CD8-positive, alpha-beta memory T cell (primary cell): Measurements from ENCODE around the gene OBSCN. TPM values are rescaled to one million over a fixed set of nuclear protein-coding genes. Genes with fewer than 3 reads are reported as not detected.

Experiments used
- CTCF ChIA-PET: fragments of 350-600 bp; sonication (Branson Sonifier 250); formaldehyde crosslinking; loops from one replicate; lab custom pipeline; 2021; ENCODE audit warnings: antibody characterized with exemption; lab: Charles Lee
- POLR2A ChIA-PET: fragments of 350-600 bp; sonication (Branson Sonifier 250); formaldehyde crosslinking; loops from one replicate; lab custom pipeline; 2021; ENCODE audit warnings: antibody characterized with exemption; lab: Charles Lee
- DNase-seq, 5 donors: peaks; one replicate each; pipeline versions ENCODE4 v3.0.0 to v3.0.0-alpha.2; 2020 to 2022; ENCODE audit warnings: mixed read lengths in 1 of 5
- H3K27ac ChIP-seq: one replicate; pipeline ENCODE4 v1.7.0; 2013; ENCODE audit warnings: low read depth, mild to moderate bottlenecking, low read length, moderate library complexity
- H3K27me3 ChIP-seq: 2 replicates; pipeline ENCODE4 v1.7.0; 2013; ENCODE audit warnings: low read length, mild to moderate bottlenecking; ENCODE audit not compliant: insufficient read depth, poor library complexity, severe bottlenecking
- H3K36me3 ChIP-seq: 2 replicates; pipeline ENCODE4 v1.7.0; 2013; ENCODE audit warnings: mild to moderate bottlenecking, low read length, moderate library complexity; ENCODE audit not compliant: insufficient read depth
- H3K4me1 ChIP-seq: 2 replicates; pipeline ENCODE4 v1.7.0; 2013; ENCODE audit warnings: mild to moderate bottlenecking, low read length, moderate library complexity; ENCODE audit not compliant: insufficient read depth
- H3K4me3 ChIP-seq: 2 replicates; pipeline ENCODE4 v1.7.0; 2013; ENCODE audit warnings: mild to moderate bottlenecking, low read length
- H3K9me3 ChIP-seq: 2 replicates; pipeline ENCODE4 v1.7.0; 2013; ENCODE audit warnings: mild to moderate bottlenecking, low read length
- H3K27ac Mint-ChIP-seq, 8 donors: one replicate each; pipeline ENCODE4 v1.8.0; 2020 to 2021; ENCODE audit warnings: mixed read lengths in 8 of 8, mild to moderate bottlenecking in 6 of 8, inconsistent platforms in 3 of 8, moderate library complexity in 3 of 8
- H3K27me3 Mint-ChIP-seq, 2 donors: one replicate each; pipeline ENCODE4 v1.8.0; 2020 to 2021; ENCODE audit warnings: mixed read lengths in 2 of 2, mild to moderate bottlenecking in 1 of 2, moderate library complexity in 1 of 2
- H3K36me3 Mint-ChIP-seq, 3 donors: one replicate each; pipeline ENCODE4 v1.8.0; 2020 to 2021; ENCODE audit warnings: mixed read lengths in 3 of 3, inconsistent platforms in 1 of 3, mild to moderate bottlenecking in 1 of 3
- H3K4me1 Mint-ChIP-seq, 3 donors: one replicate each; pipeline ENCODE4 v1.8.0; 2020 to 2021; ENCODE audit warnings: mixed read lengths in 3 of 3, inconsistent platforms in 1 of 3, mild to moderate bottlenecking in 1 of 3
- H3K4me3 Mint-ChIP-seq, 7 donors: one replicate each; pipeline ENCODE4 v1.8.0; 2020 to 2021; ENCODE audit warnings: mixed read lengths in 7 of 7, mild to moderate bottlenecking in 6 of 7, moderate library complexity in 4 of 7, inconsistent platforms in 2 of 7
- H3K9me3 Mint-ChIP-seq, 5 donors: one replicate each; pipeline ENCODE4 v1.8.0; 2020 to 2022; ENCODE audit warnings: mixed read lengths in 5 of 5, mild to moderate bottlenecking in 3 of 5, moderate library complexity in 2 of 5, inconsistent platforms in 1 of 5
- polyA plus RNA-seq: library from polyadenylated mRNA; unstranded; fragments of 300-500 nt; fragmentation: Illumina TruSeq; gene quantifications from one replicate; pipeline ENCODE4 v1.2.3, GENCODE V29; 2021
- total RNA-seq, 2 experiments: library from RNA; stranded (reverse); gene quantifications; one replicate each; pipeline ENCODE4 v1.2.3, GENCODE V29; 2021

The OBSCN gene
- total and polyA plus RNA-seq, 3 experiments from 2014 or later: 3.0 to 13.6 (median 10.9) TPM

GRCh38 chr1:228354390-228355320 lies 146.8 kb downstream of the OBSCN start:
- no peak overlapping the region for H3K4me3 Mint-ChIP-seq
- H3K9me3 Mint-ChIP-seq: no peaks in the 10 kb centered on the region
- no peaks in the 10 kb centered on the region for H3K27me3 Mint-ChIP-seq
- Histone ChIP-seq H3K4me3 (no peak overlapping the region), H3K36me3 (no peaks in the 10 kb centered on the region), H3K4me1 (no peaks in the 10 kb centered on the region), H3K27ac (no peak overlapping the region), H3K27me3 (no peaks in the 10 kb centered on the region), H3K9me3 (no peaks in the 10 kb centered on the region)
- no peaks in the 10 kb centered on the region for H3K4me1 Mint-ChIP-seq
- CTCF ChIA-PET: no interaction called here
- no peak for DNase-seq
- POLR2A ChIA-PET: no interaction called here
- peaks cover 0 to 9% (median 0%) of the 10 kb centered on the region in 3 donors for H3K36me3 Mint-ChIP-seq
- H3K27ac Mint-ChIP-seq: peak overlapping the region in 1 of 8 donors; percentile 9

GRCh38 chr1:228356897-228357680 lies 149.2 kb downstream of the OBSCN start:
- ChIA-PET POLR2A (no interaction called here), CTCF (no interaction called here)

GRCh38 chr1:228358039-228358763 lies 150.4 kb downstream of the OBSCN start:
- H3K27ac Mint-ChIP-seq: peak overlapping the region in 4 of 8 donors; percentile 4 to 77 (median 32)
- Histone ChIP-seq H3K4me3 (no peak overlapping the region), H3K27ac (no peak overlapping the region), H3K4me1 (no peaks in the 10 kb centered on the region), H3K36me3 (no peaks in the 10 kb centered on the region), H3K27me3 (no peaks in the 10 kb centered on the region), H3K9me3 (no peaks in the 10 kb centered on the region)
- no peaks in the 10 kb centered on the region for H3K27me3 Mint-ChIP-seq
- POLR2A ChIA-PET: no interaction called here
- no peaks in the 10 kb centered on the region for H3K9me3 Mint-ChIP-seq
- H3K36me3 Mint-ChIP-seq: peaks cover 0 to 2% (median 0%) of the 10 kb centered on the region in 3 donors
- H3K4me3 Mint-ChIP-seq: no peak overlapping the region
- no peaks in the 10 kb centered on the region for H3K4me1 Mint-ChIP-seq
- CTCF ChIA-PET: no interaction called here
- no peak for DNase-seq

More at GRCh38 chr1:228356897-228357680, 149.2 kb downstream of the OBSCN start:
- no peak overlapping the region for H3K27ac ChIP-seq
- Mint-ChIP-seq H3K36me3 (peaks cover 0 to 2% (median 0%) of the 10 kb centered on the region in 3 donors), H3K9me3 (no peaks in the 10 kb centered on the region), H3K27ac (peak overlapping the region in 1 of 8 donors; percentile 62), H3K4me1 (no peaks in the 10 kb centered on the region), H3K4me3 (no peak overlapping the region), H3K27me3 (no peaks in the 10 kb centered on the region)
- no peaks in the 10 kb centered on the region for H3K9me3 ChIP-seq
- no peak overlapping the region for H3K4me3 ChIP-seq
- H3K4me1 ChIP-seq: no peaks in the 10 kb centered on the region
- DNase-seq: no peak
- no peaks in the 10 kb centered on the region for H3K36me3 ChIP-seq
- H3K27me3 ChIP-seq: no peaks in the 10 kb centered on the region

GRCh38 chr1:228358764-228359612 lies 151.1 kb downstream of the OBSCN start:
- Histone ChIP-seq H3K4me1 (no peaks in the 10 kb centered on the region), H3K36me3 (no peaks in the 10 kb centered on the region), H3K27me3 (no peaks in the 10 kb centered on the region), H3K27ac (no peak overlapping the region), H3K4me3 (no peak overlapping the region), H3K9me3 (no peaks in the 10 kb centered on the region)
- no peaks in the 10 kb centered on the region for H3K27me3 Mint-ChIP-seq
- no peaks in the 10 kb centered on the region for H3K4me1 Mint-ChIP-seq
- H3K27ac Mint-ChIP-seq: peak overlapping the region in 1 of 8 donors; percentile 33
- peaks cover 0 to 2% (median 0%) of the 10 kb centered on the region in 3 donors for H3K36me3 Mint-ChIP-seq
- H3K9me3 Mint-ChIP-seq: no peaks in the 10 kb centered on the region
- POLR2A ChIA-PET: no interaction called here
- no peak for DNase-seq
- CTCF ChIA-PET: no interaction called here
- no peak overlapping the region for H3K4me3 Mint-ChIP-seq

- H3K4me1 ChIP-seq: no peaks in the 10 kb centered on the region
- no peaks in the 10 kb centered on the region for H3K9me3 ChIP-seq
- H3K27me3 ChIP-seq: no peaks in the 10 kb centered on the region
- no peak overlapping the region for H3K4me3 ChIP-seq
- H3K27ac ChIP-seq: no peak overlapping the region
- ChIA-PET CTCF (no interaction called here), POLR2A (no interaction called here)
- H3K4me1 Mint-ChIP-seq: no peaks in the 10 kb centered on the region
- H3K36me3 Mint-ChIP-seq: peaks cover 0 to under 1% (median 0%) of the 10 kb centered on the region in 3 donors
- no peaks in the 10 kb centered on the region for H3K27me3 Mint-ChIP-seq
- H3K27ac Mint-ChIP-seq: peak overlapping the region in 1 of 8 donors; percentile 72
- H3K4me3 Mint-ChIP-seq: no peak overlapping the region
- DNase-seq: peak in 1 of 5 donors; percentile 42
- no peaks in the 10 kb centered on the region for H3K36me3 ChIP-seq
- no peaks in the 10 kb centered on the region for H3K9me3 Mint-ChIP-seq
Observed at GRCh38 chr1:228359613-228360532, 152.0 kb downstream of the OBSCN start.

GRCh38 chr1:228360533-228361313 lies 152.9 kb downstream of the OBSCN start:
- Histone ChIP-seq H3K27me3 (no peaks in the 10 kb centered on the region), H3K27ac (no peak overlapping the region), H3K9me3 (no peaks in the 10 kb centered on the region), H3K36me3 (no peaks in the 10 kb centered on the region), H3K4me3 (no peak overlapping the region), H3K4me1 (no peaks in the 10 kb centered on the region)
- Mint-ChIP-seq H3K27ac (peak overlapping the region in 1 of 8 donors; percentile 69), H3K36me3 (no peaks in the 10 kb centered on the region), H3K4me3 (no peak overlapping the region), H3K9me3 (no peaks in the 10 kb centered on the region), H3K4me1 (no peaks in the 10 kb centered on the region), H3K27me3 (no peaks in the 10 kb centered on the region)
- POLR2A ChIA-PET: no interaction called here
- peak in 1 of 5 donors; percentile 45 for DNase-seq
- CTCF ChIA-PET: no interaction called here
